Vagina (tissue), 2 donors: ENCODE results near the gene FAIM2. TPM values are rescaled to one million over a fixed set of nuclear protein-coding genes. Genes with fewer than 3 reads are reported as not detected.

Experiments used
- DNase-seq, 2 donors: peaks; one replicate each; pipeline ENCODE4 v3.0.0-alpha.2; 2017; ENCODE audit errors: extremely low spot score in 2 of 2
- H3K27ac ChIP-seq: fragments of 200-600 bp; sonication (generic); one replicate; pipeline ENCODE4 v1.5.1; 2019
- H3K27me3 ChIP-seq: fragments of 200-600 bp; sonication (generic); one replicate; pipeline ENCODE4 v1.5.1; 2019
- H3K36me3 ChIP-seq, 2 donors: fragments of 200-600 bp; sonication (generic); one replicate each; pipeline ENCODE4 v1.5.1; 2017 to 2019
- H3K4me1 ChIP-seq: fragments of 200-600 bp; sonication (generic); one replicate; pipeline ENCODE4 v1.5.1; 2019
- H3K4me3 ChIP-seq, 2 donors: fragments of 200-600 bp; sonication (generic); 1 replicate in 1 of 2; 2 replicates in 1 of 2; pipeline ENCODE4 v1.5.1; 2016 to 2019
- H3K9me3 ChIP-seq: fragments of 200-600 bp; sonication (generic); one replicate; pipeline ENCODE4 v1.5.1; 2019
- CTCF ChIP-seq, 3 experiments: fragments of 450-650 bp in 2 of 3; fragments of 200-600 bp in 1 of 3; sonication (generic) in 1 of 3; IDR thresholded peaks; one replicate each; pipeline ENCODE4 v1.5.1; 2017 to 2019; ENCODE audit warnings: antibody characterized with exemption in 3 of 3, mild to moderate bottlenecking in 2 of 3, moderate library complexity in 2 of 3
- POLR2A ChIP-seq, 2 donors: fragments of 450-650 bp; IDR thresholded peaks; one replicate each; pipeline ENCODE4 v1.6.1; 2017; ENCODE audit warnings: antibody characterized with exemption in 2 of 2, mild to moderate bottlenecking in 2 of 2, moderate library complexity in 2 of 2
- POLR2AphosphoS5 ChIP-seq, 2 donors: sonication (generic); formaldehyde crosslinking; IDR thresholded peaks; one replicate each; pipeline ENCODE4 v1.9.0; 2017; ENCODE audit warnings: antibody characterized with exemption in 2 of 2, mild to moderate bottlenecking in 2 of 2, low read depth in 1 of 2; ENCODE audit not compliant: insufficient read depth in 1 of 2
- intact Hi-C: fragments of 100-400 bp; cut with DNase I; formaldehyde crosslinking; loops from one replicate; pipeline ENCODE4 v1.15.1; 2023
- total RNA-seq: library from RNA; depleted of rRNA; stranded (reverse); fragments of >200 nt; gene quantifications from one replicate; pipeline ENCODE4 v1.2.3, GENCODE V29; 2016

Gene FAIM2
- total RNA-seq, 1 donor from 2014 or later, result 19.4 TPM

- Histone ChIP-seq H3K4me3 (no peak overlapping the region), H3K36me3 (no peaks in the 10 kb centered on the region), H3K27ac (no peak overlapping the region), H3K27me3 (no peaks in the 10 kb centered on the region), H3K9me3 (no peaks in the 10 kb centered on the region), H3K4me1 (no peaks in the 10 kb centered on the region)
- no peak for DNase-seq
- TF ChIP-seq CTCF (IDR thresholded peaks at IDR 0.05) (no peak), POLR2AphosphoS5 (IDR thresholded peaks at IDR 0.05; ENCODE audit: insufficient read depth in 1 of 2, low read depth in 1 of 2) (no peak), POLR2A (IDR thresholded peaks at IDR 0.05) (no peak)
- intact Hi-C loops, result no loop called here
Measured at GRCh38 chr12:49887536-49888401, 15.9 kb downstream of the FAIM2 start.

- Histone ChIP-seq H3K27me3 (no peaks in the 10 kb centered on the region), H3K27ac (no peak overlapping the region), H3K36me3 (no peaks in the 10 kb centered on the region), H3K4me1 (no peaks in the 10 kb centered on the region), H3K9me3 (no peaks in the 10 kb centered on the region), H3K4me3 (no peak overlapping the region)
- TF ChIP-seq POLR2AphosphoS5 (IDR thresholded peaks at IDR 0.05; ENCODE audit: insufficient read depth in 1 of 2, low read depth in 1 of 2) (no peak), POLR2A (IDR thresholded peaks at IDR 0.05) (no peak), CTCF (IDR thresholded peaks at IDR 0.05) (no peak)
- intact Hi-C loops, result no loop called here
- no peak for DNase-seq
Measured at GRCh38 chr12:49887091-49887490, 16.6 kb downstream of the FAIM2 start.

GRCh38 chr12:49885663-49886461, 17.8 kb downstream of the FAIM2 start:
- DNase-seq, result no peak
- no peak overlapping the region for H3K4me3 ChIP-seq
- H3K36me3 ChIP-seq, result no peaks in the 10 kb centered on the region
- TF ChIP-seq POLR2A (IDR thresholded peaks at IDR 0.05) (no peak), POLR2AphosphoS5 (IDR thresholded peaks at IDR 0.05; ENCODE audit: insufficient read depth in 1 of 2, low read depth in 1 of 2) (no peak), CTCF (IDR thresholded peaks at IDR 0.05) (no peak)
- no peaks in the 10 kb centered on the region for H3K27me3 ChIP-seq
- H3K27ac ChIP-seq, result no peak overlapping the region
- no peaks in the 10 kb centered on the region for H3K4me1 ChIP-seq
- intact Hi-C loops, result no loop called here
- H3K9me3 ChIP-seq, result no peaks in the 10 kb centered on the region

- Histone ChIP-seq H3K9me3 (no peaks in the 10 kb centered on the region), H3K4me1 (no peaks in the 10 kb centered on the region), H3K4me3 (no peak overlapping the region), H3K27me3 (no peaks in the 10 kb centered on the region), H3K36me3 (no peaks in the 10 kb centered on the region), H3K27ac (no peak overlapping the region)
- DNase-seq, result no peak
- intact Hi-C loops, result no loop called here
- no peak for TF ChIP-seq CTCF (IDR thresholded peaks at IDR 0.05)
- no peak for TF ChIP-seq POLR2A (IDR thresholded peaks at IDR 0.05)
- no peak for TF ChIP-seq POLR2AphosphoS5 (IDR thresholded peaks at IDR 0.05; ENCODE audit: insufficient read depth in 1 of 2, low read depth in 1 of 2)
Measured at GRCh38 chr12:49885118-49885517, 18.6 kb downstream of the FAIM2 start.
